ENCODE results near the gene TAOK3.

GRCh38 chr12:118140825-118141224, 231.9 kb downstream of the TAOK3 start:
- TF ChIP-seq MAX (IDR thresholded peaks at IDR 0.05; ENCODE audit: low read depth, low read length) (no peak), CTCF (IDR thresholded peaks at IDR 0.05; ENCODE audit: low read depth, low read length) (no peak)
